GM19238 (cell line): ENCODE data around the gene TRPM1.
"Not testable (repeated sequence)": the region's sequence is repeated elsewhere in the genome, so short reads cannot be mapped to it uniquely, and the experiment has no call there.

Source experiments
- DNase-seq: peaks from one replicate; pipeline ENCODE4 v3.0.0; 2011; ENCODE audit warnings: low spot score; ENCODE audit not compliant: insufficient read length

Gene TRPM1

GRCh38 chr15:31125061-31125460, 23.5 kb upstream of the TRPM1 start:
- DNase-seq, result no peak

- no peak for DNase-seq
Observed at GRCh38 chr15:31116423-31117030, 15.0 kb upstream of the TRPM1 start.

DNA sequence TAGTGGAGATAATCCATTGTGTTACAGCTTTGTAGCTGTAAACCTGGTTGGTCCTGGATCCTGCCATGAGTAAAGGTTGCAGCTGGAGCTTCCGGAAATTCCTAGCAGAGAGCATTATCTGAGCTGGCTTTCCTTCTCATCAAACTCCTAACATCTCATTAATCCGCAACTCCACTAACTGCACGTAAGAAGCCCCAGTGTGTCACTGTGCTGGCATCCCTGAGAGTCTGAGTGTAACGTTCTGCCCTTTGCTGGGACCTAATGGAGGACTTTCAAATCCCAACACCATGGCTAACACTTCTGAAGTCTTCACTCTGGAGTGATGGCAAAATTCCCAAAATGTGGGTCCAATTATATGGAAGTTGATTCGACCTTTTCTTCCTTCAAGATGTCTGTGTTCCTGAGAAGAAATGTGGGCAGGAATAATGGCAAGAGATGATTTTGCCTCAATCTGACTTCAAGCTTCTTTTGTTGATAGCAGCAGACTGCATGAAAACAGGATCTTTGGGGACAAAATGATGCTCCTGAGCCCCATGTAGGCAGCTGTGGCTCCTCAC, 9.6 kb upstream of the TRPM1 start:
- DNase-seq, result no peak

DNA sequence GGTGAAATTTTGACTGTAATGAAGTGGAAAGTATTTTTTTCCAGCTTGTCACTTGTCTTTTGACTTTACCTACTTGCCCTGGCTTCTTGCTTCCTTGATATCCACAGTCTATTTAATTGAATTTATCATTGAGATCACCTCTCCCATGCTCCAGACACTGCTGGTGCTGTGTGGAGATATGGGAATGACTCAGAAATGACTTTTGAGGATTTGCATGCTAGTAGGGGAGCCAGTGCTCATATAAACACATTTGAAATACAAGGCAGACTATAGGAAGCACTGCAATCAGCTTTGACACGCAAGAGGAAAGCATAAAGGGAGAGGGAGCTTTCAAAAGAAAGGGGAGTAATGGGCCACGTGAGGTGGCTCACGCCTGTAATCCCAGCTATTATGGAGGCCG, 7.3 kb upstream of the TRPM1 start:
- no peak for DNase-seq

- no peak for DNase-seq
Observed at GRCh38 chr15:31106495-31107300, 5.2 kb upstream of the TRPM1 start.

DNA sequence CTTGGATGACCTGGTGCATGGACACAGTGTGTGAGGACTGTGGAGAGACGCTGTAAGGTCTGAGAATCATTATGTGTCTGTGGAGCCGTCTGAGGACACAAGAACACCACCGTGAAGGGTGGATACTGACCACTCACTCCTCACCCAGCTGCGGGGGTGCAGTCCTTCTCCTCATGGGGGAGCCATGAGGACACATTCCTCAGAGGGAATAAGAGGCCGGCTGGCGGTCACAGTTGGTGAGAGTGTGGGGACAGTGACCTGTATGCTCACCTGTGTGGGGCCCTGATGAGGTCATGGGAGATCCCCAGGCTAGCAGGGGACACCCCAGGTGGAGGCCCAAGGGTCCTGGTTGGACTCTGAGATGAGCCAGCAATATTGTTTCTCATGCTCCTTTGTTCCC, 2.5 kb upstream of the TRPM1 start:
- DNase-seq, result no peak

DNA sequence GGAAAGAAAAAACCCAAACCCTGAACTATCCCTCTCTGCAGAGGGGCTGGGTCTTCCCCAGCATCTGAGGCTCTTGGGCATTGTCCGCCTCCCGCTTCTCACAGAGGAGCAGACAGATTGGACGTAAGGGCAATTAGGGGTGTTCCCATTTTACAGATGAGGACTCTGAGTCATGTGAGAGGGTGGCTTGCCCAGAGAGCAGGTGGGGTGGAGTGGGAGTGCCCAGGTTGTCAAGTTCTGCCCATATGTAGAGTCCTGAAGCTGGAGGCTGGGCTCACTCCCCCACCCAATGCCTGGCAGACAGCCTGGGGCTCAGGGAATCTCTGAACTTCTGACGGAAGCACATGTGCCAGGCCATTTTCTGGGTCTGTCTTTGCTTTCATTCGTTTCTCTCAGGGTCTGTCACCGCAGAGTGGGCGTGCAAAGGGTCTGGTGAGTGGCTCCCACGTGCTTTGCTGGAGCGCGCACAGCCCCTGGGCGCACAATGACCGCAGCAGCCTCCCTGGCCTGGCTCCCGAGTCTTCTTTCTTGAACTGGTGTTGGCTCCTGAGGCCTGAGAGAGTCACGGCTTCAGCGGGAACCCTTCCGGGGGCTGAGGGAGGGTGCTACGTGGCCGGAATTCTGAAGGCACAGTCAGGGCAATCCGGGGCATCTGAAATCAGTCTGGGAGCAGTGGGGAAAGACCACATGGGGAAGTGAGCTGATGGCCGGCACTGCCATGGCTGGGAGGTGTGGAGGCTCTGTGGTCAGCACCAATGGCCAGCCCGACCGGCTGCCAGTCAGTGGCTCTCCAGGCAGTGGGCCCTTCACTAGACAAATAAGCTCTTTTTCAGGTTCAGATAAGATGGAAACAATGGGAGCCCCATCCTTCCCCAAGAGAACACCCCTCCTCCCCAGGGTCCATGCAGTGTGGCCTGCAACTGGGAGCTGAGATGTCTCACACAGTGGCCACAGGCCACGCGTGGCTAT, 1.1 kb upstream of the TRPM1 start:
- no peak for DNase-seq

DNA sequence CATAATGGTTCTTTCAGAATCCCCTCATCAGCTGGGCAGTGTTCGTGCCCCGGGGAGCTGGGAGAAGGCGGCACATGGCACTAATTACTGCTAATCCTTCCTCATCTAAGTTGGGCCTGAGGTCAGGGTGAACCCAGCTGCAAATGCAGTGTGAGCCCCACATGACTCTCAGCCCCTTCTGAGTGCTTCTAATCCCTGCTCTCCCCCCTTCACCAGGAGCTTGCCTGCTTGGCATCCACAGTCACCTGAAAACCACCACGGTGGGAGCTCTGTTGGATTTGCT, 455 bp upstream of the TRPM1 start:
- no peak for DNase-seq

- no peak for DNase-seq
Observed at GRCh38 chr15:31100738-31101137, 787 bp downstream of the TRPM1 start.

DNA sequence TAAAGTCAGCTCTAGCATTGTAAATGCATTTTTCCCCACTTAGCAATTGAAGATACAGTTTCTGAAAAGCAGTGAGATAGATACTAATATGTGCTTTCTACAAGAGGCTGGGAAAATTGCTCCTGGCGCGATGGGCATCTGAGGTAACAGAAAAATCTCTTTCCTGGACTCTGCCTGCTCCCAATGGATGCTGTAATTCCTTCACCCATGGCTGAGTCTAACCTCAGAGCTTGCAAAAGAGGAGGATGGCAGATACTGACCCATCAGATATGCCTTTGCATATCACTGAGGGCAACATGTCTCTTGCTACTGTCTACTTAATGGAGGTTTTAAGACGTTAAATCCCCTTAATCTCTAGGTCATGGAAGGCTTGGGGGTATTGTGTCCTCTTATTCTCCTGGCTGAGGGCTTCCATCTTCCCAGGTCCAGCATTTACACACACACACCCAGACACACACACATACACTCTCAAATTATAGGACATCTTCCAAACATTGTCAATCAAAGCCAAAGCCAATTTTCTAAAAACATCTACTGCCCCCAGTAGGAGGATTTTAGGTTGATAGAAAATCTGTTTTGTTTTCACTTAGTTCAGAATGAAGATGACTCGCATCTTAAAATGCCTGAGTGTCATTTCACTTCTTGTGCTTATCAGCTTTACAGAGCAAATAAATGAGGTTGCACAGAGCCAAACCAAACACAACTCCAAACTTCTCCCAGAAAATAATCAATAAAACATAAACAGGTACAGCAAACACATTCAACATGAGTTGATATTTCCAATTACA, 2.4 kb downstream of the TRPM1 start:
- DNase-seq, result no peak

DNA sequence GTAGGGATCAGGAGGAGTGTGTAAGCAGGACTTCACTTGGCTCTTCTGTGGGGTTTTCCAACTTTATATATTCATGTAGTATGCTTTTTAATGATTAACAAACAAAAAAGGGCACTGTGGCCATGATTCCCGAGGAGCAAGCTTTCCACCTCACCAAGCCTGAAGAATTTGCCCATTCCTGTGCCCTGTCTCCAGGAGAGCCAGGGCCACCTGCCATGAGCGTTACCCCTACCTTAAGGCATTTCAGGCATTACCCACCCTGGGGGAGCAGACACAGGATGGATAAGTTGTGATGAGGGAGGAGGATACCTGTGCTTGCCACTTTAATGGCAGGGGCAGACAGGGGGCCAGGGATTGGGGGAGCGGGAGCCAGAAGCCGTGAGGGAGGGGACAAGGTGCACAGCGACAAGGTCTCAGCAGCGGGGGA, 3.0 kb downstream of the TRPM1 start:
- DNase-seq, result no peak

DNA sequence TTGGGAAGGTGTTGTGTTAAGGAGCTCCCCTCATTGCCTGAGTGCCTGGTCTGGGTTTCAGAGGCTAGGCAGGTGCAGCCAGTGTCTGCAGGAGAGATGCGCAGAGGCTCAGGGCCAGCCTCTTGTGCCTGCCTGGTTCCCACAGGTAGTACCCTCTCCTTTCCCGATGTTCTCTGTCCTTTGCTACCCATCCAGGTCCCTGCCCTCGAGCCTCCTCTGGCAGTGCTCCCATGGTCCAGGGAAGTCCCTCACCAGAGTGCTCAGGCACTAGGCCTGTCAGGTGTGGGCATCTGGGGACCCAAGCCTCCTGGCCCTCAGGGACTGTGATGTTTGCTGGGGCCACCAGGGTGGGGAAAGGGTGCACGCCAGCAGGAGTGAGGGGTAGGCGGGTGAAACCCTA, 5.0 kb downstream of the TRPM1 start:
- DNase-seq, result no peak

DNA sequence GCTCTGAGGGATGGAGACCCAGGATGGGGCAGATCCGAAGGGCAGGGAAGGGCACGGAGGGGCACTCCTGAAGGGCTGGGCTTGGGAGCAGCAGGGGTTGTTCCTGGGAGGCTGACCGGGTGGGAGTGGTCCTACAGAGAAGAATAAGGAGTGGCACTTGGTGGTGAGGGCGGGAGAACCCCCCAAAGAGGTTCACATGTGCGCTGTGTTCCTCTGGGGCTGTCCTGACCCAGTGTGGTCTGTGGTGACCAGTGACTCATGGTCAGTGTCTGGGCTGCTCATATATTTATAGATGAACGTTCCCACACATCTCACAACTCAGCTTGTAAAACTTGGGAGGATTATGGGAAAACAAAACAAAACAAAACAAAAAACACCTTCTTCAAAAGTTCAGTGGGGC, 10.0 kb downstream of the TRPM1 start:
- DNase-seq, result no peak

GRCh38 chr15:31090766-31091165, 10.8 kb downstream of the TRPM1 start:
- no peak for DNase-seq

DNA sequence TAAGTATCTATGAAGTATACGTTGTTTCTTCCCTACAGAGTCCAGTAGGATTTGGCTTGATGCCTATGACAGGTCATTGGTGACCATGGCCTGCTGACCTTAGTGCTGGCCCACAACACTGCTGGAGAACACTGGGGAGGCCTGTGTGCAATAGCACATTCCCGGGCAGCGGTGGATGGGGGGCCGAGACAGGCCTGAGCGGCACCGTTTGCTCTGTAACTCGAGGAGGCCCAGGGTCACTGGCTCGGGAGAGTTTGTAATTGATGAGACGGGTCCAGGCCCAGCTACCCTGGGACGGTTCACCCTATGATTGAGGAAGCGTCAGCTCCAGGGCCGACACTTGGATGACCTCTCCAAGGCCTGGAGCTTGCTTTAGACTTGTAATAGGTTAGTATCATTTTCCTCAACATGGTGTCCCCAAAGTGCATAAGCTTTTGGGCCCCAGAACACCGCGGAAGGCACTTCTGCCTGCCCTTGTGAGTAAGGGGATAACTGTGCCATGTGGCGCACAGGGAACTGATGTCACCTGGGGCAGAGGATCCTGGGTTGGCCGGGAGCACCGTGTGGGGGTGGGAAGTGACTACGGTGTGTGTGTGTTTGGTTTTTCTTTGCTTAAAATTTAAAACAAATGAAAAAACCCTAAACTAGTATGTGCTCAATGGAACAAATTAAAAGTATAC, 12.0 kb downstream of the TRPM1 start:
- no peak for DNase-seq

- DNase-seq, result no peak
Observed at GRCh38 chr15:31088672-31089367, 12.7 kb downstream of the TRPM1 start.

DNA sequence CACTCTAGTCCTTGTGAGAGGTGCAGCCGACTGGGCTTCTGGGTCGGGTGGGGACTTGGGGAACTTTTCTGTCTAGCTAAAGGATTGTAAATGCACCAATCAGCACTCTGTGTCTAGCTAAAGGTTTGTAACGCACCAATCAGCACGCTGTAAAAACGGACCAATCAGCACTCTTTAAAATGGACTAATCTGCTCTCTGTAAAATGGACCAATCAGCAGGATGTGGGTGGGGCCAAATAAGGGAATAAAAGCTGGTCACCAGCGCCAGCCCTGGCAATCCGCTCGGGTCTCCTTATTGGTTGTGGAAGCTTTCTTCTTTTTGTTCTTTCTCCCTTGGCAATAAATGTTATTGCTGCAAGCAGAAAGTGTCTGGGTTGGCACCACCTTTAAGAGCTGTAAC, 13.5 kb downstream of the TRPM1 start:
- DNase-seq, result not testable (repeated sequence)

GRCh38 chr15:31086344-31086743, 15.2 kb downstream of the TRPM1 start:
- no peak for DNase-seq

- no peak for DNase-seq
Observed at GRCh38 chr15:31085359-31085758, 16.2 kb downstream of the TRPM1 start.

DNA sequence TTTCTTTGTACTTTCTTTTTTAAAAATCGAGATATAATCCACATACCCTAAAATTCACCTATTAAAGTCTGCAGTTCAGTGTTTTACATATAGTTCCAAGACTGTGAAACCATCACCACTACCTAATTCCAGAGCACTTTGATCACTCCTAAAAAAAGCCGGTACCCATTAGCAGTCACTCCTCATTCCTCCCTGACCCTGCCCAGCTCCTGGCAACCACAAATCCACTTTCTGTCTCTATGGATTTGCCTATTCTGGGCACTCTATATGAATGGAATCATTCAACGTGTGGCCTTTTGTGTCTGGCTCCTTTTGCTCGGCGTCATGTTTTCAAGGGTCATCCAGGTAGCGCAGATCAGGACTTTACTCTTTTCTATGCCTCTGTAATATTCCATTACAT, 17.3 kb downstream of the TRPM1 start:
- no peak for DNase-seq
